PFSK-1 (cell line): Measurements from ENCODE around the gene AFTPH.

Experiments used
- FOXP2 ChIP-seq: optimal IDR thresholded peaks from 2 replicates; pipeline ENCODE3; 2011; ENCODE audit warnings: borderline replicate concordance, control low read depth, inconsistent platforms; ENCODE audit not compliant: insufficient read depth; ENCODE audit errors: extremely low read length, extremely low read depth
- POLR2AphosphoS5 ChIP-seq: IDR thresholded peaks from 2 replicates; pipeline ENCODE4 v1.6.1; 2012; ENCODE audit warnings: low read depth, mild to moderate bottlenecking, control low read depth, low read length, moderate library complexity
- REST ChIP-seq, 2 experiments: IDR thresholded peaks; 2 replicates each; pipeline versions ENCODE4 v1.6.1 to v1.8.0; 2011 to 2012; ENCODE audit warnings: low read depth in 2 of 2, low read length in 2 of 2, control low read depth in 1 of 2, inconsistent platforms in 1 of 2, mild to moderate bottlenecking in 1 of 2, moderate library complexity in 1 of 2; ENCODE audit not compliant: insufficient read depth in 1 of 2
- SIN3A ChIP-seq: IDR thresholded peaks from 2 replicates; pipeline ENCODE4 v1.6.1; 2012; ENCODE audit warnings: mild to moderate bottlenecking, low read length, moderate library complexity, borderline replicate concordance; ENCODE audit not compliant: insufficient read depth
- TAF1 ChIP-seq: IDR thresholded peaks from 2 replicates; pipeline ENCODE4 v1.6.1; 2012; ENCODE audit warnings: low read length, control low read depth, borderline replicate concordance; ENCODE audit not compliant: insufficient read depth

AFTPH gene

GRCh38 chr2:64532030-64532429 lies 7.9 kb downstream of the AFTPH start:
- TF ChIP-seq REST (IDR thresholded peaks at IDR 0.05; ENCODE audit: insufficient read depth in 1 of 2, low read depth in 2 of 2, low read length in 2 of 2) (no peak), SIN3A (no peak), FOXP2 (no peak), POLR2AphosphoS5 (no peak), TAF1 (no peak)

- no peak for TF ChIP-seq FOXP2
These were observed 9.8 kb downstream of the AFTPH start for GRCh38 chr2:64533882-64534281.

GRCh38 chr2:64534363-64534762 lies 10.2 kb downstream of the AFTPH start:
- TF ChIP-seq FOXP2 (no peak), TAF1 (no peak), REST (IDR thresholded peaks at IDR 0.05; ENCODE audit: insufficient read depth in 1 of 2, low read depth in 2 of 2, low read length in 2 of 2) (no peak), POLR2AphosphoS5 (no peak), SIN3A (no peak)

- TF ChIP-seq FOXP2 (no peak), REST (IDR thresholded peaks at IDR 0.05; ENCODE audit: insufficient read depth in 1 of 2, low read depth in 2 of 2, low read length in 2 of 2) (no peak), SIN3A (no peak), POLR2AphosphoS5 (no peak)
These were observed 10.9 kb downstream of the AFTPH start for GRCh38 chr2:64535024-64535423.

- TF ChIP-seq TAF1 (no peak), SIN3A (no peak), REST (IDR thresholded peaks at IDR 0.05; ENCODE audit: insufficient read depth in 1 of 2, low read depth in 2 of 2, low read length in 2 of 2) (no peak), POLR2AphosphoS5 (no peak), FOXP2 (no peak)
These were observed 13.9 kb downstream of the AFTPH start for GRCh38 chr2:64537991-64538390.
